Measurements from ENCODE around the gene DST.

- TF ChIP-seq CTCF (IDR thresholded peaks at IDR 0.05 in 2 of 3, conservative IDR thresholded peaks at IDR 0.05 in 1 of 3; ENCODE audit: borderline replicate concordance in 1 of 3, insufficient read depth in 1 of 3, low read depth in 2 of 3, low read length in 2 of 3) (no peak), JUND (IDR thresholded peaks at IDR 0.05) (no peak)
Observed at GRCh38 chr6:56501993-56502392, 140.7 kb downstream of the DST start.
